NCI-H1092 (cell line): ENCODE measurements around the gene TNNC2.
"Not testable (repeated sequence)": the region's sequence is repeated elsewhere in the genome, so short reads cannot be mapped to it uniquely, and the experiment has no call there.

Experiments used
- DNase-seq: peaks from one replicate; lab custom pipeline; 2025; lab: John Stamatoyannopoulos, UW

The TNNC2 gene

GRCh38 chr20:45822857-45823256 lies 4.3 kb downstream of the TNNC2 start:
- DNase-seq = peak; percentile 19

GRCh38 chr20:45821947-45822346 lies 5.2 kb downstream of the TNNC2 start:
- DNase-seq = no peak

- no peak for DNase-seq
Observed at GRCh38 chr20:45819466-45819865, 7.6 kb downstream of the TNNC2 start.

- no peak for DNase-seq
Observed at GRCh38 chr20:45818239-45818638, 8.9 kb downstream of the TNNC2 start.

GRCh38 chr20:45817376-45818194 lies 9.5 kb downstream of the TNNC2 start:
- DNase-seq = no peak

- DNase-seq = no peak
Observed at GRCh38 chr20:45816951-45817350, 10.2 kb downstream of the TNNC2 start.

GRCh38 chr20:45814314-45814713 lies 12.8 kb downstream of the TNNC2 start:
- DNase-seq = no peak

- DNase-seq = no peak
Observed at GRCh38 chr20:45813489-45813888, 13.6 kb downstream of the TNNC2 start.

- DNase-seq = no peak
Observed at GRCh38 chr20:45813006-45813340, 14.1 kb downstream of the TNNC2 start.

- DNase-seq = peak; percentile 99
Observed at GRCh38 chr20:45812157-45813005, 14.7 kb downstream of the TNNC2 start, which contains the start of gene UBE2C. Gene UBE2C, plus strand, starts transcription at chr20:45812644. Its CDS starts 52 bp downstream, at chr20:45812696.

GRCh38 chr20:45810191-45810970 lies 16.7 kb downstream of the TNNC2 start:
- DNase-seq = no peak

- DNase-seq = no peak
Observed at GRCh38 chr20:45801851-45802250, 25.3 kb downstream of the TNNC2 start.

GRCh38 chr20:45798935-45799642 lies 28.0 kb downstream of the TNNC2 start:
- DNase-seq = peak; percentile 16

GRCh38 chr20:45797955-45798354 lies 29.2 kb downstream of the TNNC2 start:
- not testable (repeated sequence) for DNase-seq

GRCh38 chr20:45797510-45797909 lies 29.6 kb downstream of the TNNC2 start:
- not testable (repeated sequence) for DNase-seq

GRCh38 chr20:45796337-45797065 lies 30.6 kb downstream of the TNNC2 start:
- no peak for DNase-seq

- DNase-seq = no peak
Observed at GRCh38 chr20:45792317-45793118, 34.6 kb downstream of the TNNC2 start.

- DNase-seq = no peak
Observed at GRCh38 chr20:45788351-45788750, 38.8 kb downstream of the TNNC2 start.

- no peak for DNase-seq
Observed at GRCh38 chr20:45783656-45784294, 43.3 kb downstream of the TNNC2 start.

GRCh38 chr20:45782890-45783289 lies 44.2 kb downstream of the TNNC2 start:
- DNase-seq = no peak
